Transverse colon (tissue), 4 donors: Measurements from ENCODE around the gene LTB4R.

ENCODE experiments used
- EP300 ChIP-seq: sonication (generic); formaldehyde crosslinking; IDR thresholded peaks from one replicate; pipeline ENCODE4 v1.6.1; 2017; ENCODE audit warnings: antibody characterized with exemption, low read depth
- POLR2A ChIP-seq: fragments of 450-650 bp; IDR thresholded peaks from one replicate; pipeline ENCODE4 v1.6.1; 2016; ENCODE audit warnings: antibody characterized with exemption, mild to moderate bottlenecking, moderate library complexity
- POLR2AphosphoS5 ChIP-seq, 3 donors: sonication (generic); formaldehyde crosslinking; IDR thresholded peaks; one replicate each; pipeline ENCODE4 v1.6.1; 2016; ENCODE audit warnings: antibody characterized with exemption in 3 of 3
- TF ChIP-seq, protein P1 (sequence below), 5 experiments: fragments of 200-600 bp in 3 of 5; fragments of 450-650 bp in 2 of 5; sonication (generic) in 3 of 5; IDR thresholded peaks; 1 replicate in 2 of 5; 2 replicates in 3 of 5; pipeline ENCODE4 v1.5.1; 2016 to 2017; ENCODE audit warnings: antibody characterized with exemption in 5 of 5, inconsistent platforms in 3 of 5, mild to moderate bottlenecking in 2 of 5, moderate library complexity in 1 of 5

GRCh38 chr14:24329073-24329663 is 17.9 kb downstream of the LTB4R start:
- TF ChIP-seq POLR2A, result no peak
- TF ChIP-seq, protein P1, sequence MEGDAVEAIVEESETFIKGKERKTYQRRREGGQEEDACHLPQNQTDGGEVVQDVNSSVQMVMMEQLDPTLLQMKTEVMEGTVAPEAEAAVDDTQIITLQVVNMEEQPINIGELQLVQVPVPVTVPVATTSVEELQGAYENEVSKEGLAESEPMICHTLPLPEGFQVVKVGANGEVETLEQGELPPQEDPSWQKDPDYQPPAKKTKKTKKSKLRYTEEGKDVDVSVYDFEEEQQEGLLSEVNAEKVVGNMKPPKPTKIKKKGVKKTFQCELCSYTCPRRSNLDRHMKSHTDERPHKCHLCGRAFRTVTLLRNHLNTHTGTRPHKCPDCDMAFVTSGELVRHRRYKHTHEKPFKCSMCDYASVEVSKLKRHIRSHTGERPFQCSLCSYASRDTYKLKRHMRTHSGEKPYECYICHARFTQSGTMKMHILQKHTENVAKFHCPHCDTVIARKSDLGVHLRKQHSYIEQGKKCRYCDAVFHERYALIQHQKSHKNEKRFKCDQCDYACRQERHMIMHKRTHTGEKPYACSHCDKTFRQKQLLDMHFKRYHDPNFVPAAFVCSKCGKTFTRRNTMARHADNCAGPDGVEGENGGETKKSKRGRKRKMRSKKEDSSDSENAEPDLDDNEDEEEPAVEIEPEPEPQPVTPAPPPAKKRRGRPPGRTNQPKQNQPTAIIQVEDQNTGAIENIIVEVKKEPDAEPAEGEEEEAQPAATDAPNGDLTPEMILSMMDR (IDR thresholded peaks at IDR 0.05), result no peak
- TF ChIP-seq POLR2AphosphoS5 (IDR thresholded peaks at IDR 0.05), result no peak
- TF ChIP-seq EP300, result no peak
